B cell (primary cell): ENCODE data around the gene NRAS.

ENCODE experiments used
- CTCF ChIP-seq: fragments of 200-600 bp; IDR thresholded peaks from one replicate; pipeline ENCODE4 v1.8.0; 2022; ENCODE audit warnings: antibody characterized with exemption, mild to moderate bottlenecking
- EZH2 ChIP-seq: IDR thresholded peaks from 2 replicates; pipeline ENCODE4 v1.6.1; 2012; ENCODE audit warnings: borderline replicate concordance, low read depth, mild to moderate bottlenecking, moderate library complexity, low read length; ENCODE audit not compliant: insufficient read depth, poor library complexity, severe bottlenecking

- TF ChIP-seq CTCF (no peak), EZH2 (no peak)
Measured at GRCh38 chr1:114720492-114720891, 3.9 kb upstream of the NRAS start.
